Activated effector memory CD4-positive, alpha-beta T cell treated with anti-CD3 and anti-CD28 coated beads, Interleukin-2, amount 50 U/mL, for 16 hours (primary cell): Measurements from ENCODE around the gene ANKRD12.
"Not testable (repeated sequence)": the region's sequence is repeated elsewhere in the genome, so short reads cannot be mapped to it uniquely, and the experiment has no call there.

Experiments
- DNase-seq: peaks from one replicate; pipeline ENCODE4 v3.0.0-alpha.2; 2020

Gene ANKRD12

DNA sequence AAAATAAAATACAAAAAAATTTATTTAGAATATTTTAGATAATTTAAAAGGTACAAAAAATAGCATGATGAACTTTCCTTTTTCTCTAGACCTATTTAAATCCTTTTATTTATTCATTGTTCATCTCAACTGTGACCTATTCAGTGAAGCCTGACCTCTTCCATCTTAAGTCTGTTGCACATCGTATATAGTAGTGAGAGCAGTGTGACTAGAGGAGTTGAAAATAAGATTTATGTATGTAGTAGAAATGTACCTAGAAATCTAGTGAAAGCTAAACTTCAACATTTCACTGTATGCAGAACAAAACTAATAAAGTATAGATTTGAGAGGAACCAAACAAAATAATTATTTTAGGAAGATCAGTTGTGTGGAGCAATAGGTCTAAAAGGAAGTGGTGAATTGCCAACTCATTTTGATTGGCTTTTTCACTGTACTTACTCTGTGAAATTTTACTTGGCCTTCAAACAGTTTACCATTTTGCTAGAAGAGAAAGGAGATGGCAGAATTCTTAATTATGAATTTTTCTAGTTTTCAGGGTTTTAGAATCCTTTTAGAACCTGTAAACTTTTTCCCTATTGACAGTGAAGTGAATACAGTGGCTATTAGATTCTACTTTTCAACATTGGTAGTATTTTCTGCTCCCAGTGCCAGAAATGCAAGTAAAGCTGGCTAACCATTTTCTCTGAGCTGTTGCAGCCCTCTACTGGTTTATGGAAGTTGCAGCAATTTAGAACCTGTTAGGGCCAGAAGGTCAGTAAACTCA, 11.0 kb downstream of the ANKRD12 start:
- DNase-seq = no peak

DNA sequence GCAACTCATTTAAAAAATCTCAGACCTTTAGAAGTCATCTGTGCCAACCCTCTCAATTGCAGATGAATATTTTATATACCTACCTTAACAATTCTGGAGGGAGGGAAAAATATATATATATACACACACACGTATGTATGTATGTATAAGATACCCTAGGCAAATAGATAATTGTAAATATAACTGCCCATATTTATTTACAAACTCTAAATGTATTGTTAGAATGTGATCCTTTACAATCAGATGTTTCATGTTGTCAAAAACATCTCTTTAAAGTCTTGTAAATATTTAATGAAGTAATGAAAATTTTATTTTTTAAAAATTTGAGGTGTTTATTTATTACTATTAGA, 11.6 kb downstream of the ANKRD12 start:
- no peak for DNase-seq

DNA sequence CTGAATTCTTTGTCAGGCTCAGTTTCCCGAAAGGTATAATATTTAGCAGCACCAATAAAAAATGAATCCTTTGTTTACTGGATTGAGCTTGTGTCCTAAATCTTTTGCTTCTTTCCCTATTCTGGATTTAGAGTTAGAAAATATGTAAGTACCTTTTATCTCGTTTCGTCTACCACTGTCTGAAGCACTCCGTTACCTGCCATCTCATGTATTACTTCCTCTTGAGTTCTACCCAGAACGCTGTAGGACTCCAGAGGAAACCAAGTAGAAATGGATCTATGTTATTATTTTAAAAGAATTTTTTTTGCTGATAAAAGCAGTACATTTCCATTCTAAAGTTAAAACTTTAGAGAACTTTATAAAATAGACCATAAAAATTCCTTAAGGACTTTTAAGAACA, 13.5 kb downstream of the ANKRD12 start:
- no peak for DNase-seq

DNA sequence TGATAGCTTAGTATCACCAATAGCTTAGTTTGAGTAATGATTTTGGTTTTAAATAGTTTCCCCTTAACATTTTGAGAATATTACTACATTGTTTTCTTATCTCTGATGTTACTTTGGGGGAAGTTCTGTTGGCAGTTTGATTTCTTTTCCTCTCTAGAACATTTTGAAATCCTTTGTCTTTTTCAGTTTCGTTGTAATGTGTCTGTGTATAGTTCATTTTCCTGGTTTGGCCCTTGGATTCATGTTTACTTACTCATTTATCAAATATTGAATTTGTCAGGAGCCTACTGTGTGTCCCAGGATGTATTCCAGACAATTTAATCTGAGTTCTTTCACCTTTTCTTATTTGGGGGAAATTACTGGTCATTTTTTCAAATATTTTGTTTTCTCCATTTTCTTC, 16.7 kb downstream of the ANKRD12 start:
- DNase-seq = no peak

DNA sequence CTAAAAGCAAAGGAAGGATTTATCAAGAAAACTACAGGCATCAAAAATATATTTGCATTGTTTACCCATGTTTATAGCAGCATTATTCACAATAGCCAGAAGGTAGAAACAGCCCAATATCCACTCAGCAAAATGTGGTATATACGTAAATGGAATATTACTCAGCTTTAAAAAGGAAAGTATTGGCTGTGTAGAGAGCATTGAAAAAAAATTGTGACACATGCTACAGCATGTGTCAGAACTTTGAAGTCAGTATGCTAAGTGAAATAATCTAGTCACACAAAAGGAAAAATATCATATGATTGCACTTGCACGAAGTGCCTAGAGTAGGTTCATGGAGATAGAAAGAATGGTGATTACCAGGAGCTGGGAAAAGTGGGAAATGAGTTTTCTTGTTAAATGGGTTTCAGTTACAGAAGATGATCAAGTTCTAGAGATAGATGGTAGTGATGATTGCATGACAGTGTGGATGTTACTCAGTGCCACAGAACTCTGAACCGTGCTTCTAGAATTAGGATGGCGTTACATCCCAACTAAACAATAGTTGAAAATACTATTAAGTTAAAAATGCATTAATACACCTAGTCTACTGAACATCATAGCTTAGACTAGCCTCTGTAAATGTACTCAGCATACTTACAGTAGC, 20.1 kb downstream of the ANKRD12 start:
- no peak for DNase-seq

DNA sequence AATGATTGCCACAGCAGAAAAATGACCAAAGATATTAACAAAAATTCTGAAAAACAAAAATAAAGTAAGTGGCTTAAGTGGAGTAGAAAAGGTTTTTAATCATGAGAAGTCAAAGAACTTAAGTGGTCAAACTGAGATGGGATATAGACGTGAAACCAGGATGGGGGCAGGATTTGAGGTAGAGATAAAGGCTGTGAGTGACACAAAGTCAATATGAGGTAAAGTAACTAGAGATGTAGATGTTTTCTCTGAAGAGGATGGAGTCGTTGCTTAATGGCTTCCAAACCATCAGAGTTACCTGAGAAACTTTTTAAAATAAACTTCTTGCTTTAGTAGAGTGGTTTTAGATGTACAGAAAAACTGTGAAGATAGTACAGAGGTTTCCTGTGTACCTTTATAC, 21.2 kb downstream of the ANKRD12 start:
- DNase-seq = no peak

DNA sequence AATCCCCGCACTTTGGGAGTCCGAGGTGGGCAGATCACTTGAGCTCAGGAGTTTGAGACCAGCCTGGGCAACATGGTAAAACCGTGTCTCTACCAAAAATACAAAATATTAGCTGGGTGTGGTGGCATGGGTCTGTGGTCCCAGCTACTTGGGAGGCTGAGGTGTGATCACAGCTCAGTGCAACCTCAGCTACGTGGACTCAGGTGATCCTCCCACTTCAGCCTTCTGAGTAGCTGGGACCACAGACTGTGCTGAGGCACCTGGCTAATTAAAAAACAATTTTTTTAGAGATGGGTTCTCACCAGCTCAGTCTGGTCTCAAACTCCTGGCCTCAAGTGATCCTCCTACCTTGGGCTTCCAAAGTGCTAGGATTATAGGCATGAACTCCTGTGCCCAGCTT, 23.4 kb downstream of the ANKRD12 start:
- no peak for DNase-seq

DNA sequence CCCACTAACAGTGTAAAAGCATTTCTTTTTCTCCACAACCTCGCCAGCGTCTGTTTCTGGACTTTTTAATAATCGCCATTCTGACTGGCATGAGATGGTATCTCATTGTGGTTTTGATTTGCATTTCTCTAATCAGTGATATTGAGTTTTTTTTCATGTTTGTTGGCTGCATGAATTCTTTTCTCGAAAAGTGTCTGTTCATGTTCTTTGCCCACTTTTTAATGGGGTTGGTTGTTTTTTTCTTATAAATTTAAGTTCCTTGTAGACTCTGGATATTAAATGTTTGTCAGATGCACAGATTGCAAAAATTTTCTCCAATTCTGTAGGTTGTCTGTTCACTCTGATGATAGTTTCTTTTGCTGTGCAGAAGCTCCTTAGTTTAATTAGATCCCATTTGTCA, 26.1 kb downstream of the ANKRD12 start:
- DNase-seq = not testable (repeated sequence)

DNA sequence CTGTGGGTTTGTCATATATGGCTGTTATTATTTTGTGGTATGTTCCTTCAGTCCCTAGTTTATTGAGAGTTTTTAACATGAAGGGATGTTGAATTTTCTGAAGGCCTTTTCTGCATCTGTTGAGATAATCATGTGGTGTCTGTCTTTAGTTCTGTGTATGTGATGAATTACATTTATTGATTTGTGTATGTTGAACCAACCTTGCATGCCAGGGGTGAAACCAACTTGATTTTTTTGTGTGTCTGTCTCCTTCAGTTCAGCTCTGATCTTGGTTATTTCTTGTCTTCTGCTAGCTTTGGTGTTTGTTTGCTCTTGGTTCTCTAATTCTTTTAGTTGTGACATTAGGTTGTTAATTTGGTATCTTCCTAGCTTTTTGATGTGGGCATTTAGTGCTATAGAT, 27.6 kb downstream of the ANKRD12 start:
- DNase-seq = not testable (repeated sequence)

DNA sequence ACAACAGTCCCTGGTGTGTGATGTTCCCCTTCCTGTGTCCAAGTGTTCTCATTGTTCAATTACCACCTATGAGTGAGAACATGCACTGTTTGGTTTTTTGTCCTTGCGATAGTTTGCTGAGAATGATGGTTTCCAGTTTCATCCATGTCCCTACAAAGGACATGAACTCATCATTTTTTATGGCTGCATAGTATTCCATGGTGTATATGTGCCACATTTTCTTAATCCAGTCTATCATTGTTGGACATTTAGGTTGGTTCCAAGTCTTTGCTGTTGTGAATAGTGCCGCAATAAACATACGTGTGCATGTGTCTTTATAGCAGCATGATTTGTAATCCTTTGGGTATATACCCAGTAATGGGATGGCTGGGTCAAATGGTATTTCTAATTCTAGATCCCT, 29.3 kb downstream of the ANKRD12 start:
- DNase-seq = not testable (repeated sequence)

DNA sequence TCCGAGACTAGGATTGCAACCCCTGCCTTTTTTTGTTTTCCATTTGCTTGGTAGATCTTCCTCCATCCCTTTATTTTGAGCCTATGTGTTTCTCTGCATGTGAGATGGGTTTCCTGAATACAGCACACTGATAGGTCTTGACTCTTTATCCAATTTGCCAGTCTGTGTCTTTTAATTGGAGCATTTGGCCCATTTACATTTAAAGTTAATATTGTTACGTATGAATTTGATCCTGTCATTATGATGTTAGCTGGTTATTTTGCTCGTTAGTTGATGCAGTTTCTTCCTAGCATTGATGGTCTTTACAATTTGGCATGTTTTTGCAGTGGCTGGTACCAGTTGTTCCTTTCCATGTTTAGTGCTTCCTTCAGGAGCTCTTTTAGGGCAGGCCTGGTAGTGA, 32.9 kb downstream of the ANKRD12 start:
- not testable (repeated sequence) for DNase-seq

DNA sequence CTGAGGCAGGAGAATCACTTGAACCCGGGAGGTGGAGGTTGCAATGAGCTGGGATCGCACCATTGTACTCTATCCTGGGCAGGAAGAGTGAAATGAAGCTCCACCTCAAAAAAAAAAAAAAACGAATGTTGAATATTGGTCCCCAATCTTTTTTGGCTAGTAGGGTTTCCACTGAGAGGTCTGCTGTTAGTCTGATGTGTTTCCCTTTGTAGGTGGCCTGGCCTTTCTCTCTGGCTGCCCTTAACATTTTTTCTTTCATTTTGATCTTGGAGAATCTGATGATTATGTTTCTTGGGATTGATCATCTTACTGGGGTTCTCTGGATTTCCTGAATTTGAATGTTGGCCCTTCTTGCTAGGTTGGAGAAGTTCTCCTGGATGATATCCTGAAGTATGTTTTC, 35.3 kb downstream of the ANKRD12 start:
- DNase-seq = not testable (repeated sequence)

DNA sequence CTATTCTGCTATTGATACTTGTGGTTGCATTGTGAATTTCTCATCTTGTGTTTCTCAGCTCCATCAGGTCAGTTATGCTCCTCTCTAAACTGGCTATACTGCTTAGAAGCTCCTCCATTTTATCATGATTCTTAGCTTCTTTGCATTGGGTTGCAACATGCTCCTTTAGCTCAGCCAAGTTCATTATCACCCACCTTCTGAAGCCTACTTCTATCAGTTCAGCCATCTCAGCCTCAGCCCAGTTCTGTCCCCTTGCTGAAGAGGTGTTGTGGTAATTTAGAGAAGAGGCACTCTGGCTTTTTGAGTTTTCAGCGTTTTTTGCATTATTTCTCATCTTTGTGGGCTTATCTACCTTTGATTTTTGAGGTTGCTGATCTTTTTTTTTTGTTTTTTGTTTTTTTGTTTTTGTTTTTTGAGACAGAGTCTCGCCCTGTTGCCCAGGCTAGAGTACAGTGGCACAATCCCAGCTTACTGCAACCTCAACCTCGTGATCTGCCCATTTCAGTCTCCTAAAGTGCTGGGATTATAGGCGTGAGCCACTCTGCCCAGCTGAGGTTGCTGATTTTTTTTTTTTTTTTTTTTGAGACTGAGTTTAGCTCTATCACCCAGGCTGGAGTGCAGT, 36.0 kb downstream of the ANKRD12 start:
- no peak for DNase-seq

DNA sequence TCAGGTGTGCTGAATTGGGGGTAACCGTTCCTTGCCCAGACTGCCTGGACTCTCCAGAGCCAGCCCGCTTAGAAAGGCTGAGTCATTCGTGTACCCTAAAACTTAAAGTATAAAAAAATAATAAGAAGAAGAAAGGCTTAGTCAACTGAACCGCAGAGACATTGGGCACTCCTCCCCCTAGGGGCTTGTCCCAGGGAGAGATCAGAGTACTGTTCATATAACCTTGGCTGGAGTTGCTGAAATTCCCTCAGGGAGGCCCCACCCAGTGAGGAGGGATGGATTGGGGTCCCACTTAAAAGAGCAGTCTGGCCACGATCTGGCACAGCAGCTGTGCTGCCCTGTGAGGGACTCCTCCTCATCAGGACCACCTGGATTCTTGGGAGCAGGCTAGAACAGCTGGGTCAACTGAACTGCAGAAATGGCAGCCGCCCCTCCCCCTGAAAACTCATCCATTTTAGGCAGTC, 37.2 kb downstream of the ANKRD12 start:
- no peak for DNase-seq

DNA sequence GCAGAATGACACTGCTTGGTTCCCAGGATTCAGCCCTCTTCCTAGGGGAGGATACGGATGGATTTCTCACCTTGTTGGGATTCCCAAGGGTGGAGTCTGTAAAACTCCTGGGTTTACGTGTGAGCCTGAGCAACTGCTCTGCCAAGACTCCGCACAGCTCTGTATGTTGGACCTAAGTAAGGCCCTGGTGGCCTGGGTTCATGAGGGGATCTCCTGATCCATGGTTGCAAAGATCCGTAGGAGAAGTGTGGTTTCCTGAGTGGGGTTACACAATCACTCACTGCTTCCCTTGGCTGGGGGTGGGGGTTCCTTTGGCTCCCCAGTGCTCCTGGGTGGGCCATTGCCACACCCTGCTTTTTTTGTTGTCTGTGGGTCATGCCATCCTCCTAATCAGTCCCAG, 37.7 kb downstream of the ANKRD12 start:
- DNase-seq = no peak

DNA sequence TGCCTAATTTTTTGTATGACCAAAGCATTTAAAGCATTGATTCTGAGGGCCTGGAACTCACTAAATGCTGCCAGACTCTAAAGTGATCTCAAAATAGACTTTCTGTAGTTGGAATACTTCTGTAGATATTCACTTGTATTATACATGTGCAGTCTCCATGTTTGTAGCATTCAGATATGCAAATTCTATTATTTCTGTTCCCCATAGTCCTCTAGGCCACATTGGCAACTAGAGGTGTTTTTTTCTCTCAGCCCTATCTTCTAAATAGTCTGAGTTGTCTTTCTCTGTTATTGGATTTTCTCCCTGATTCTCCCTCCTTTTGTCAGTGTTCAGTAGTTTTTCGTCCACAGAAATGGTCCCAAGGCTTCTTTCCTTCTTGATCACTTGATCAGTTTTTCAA, 38.5 kb downstream of the ANKRD12 start:
- DNase-seq = no peak

DNA sequence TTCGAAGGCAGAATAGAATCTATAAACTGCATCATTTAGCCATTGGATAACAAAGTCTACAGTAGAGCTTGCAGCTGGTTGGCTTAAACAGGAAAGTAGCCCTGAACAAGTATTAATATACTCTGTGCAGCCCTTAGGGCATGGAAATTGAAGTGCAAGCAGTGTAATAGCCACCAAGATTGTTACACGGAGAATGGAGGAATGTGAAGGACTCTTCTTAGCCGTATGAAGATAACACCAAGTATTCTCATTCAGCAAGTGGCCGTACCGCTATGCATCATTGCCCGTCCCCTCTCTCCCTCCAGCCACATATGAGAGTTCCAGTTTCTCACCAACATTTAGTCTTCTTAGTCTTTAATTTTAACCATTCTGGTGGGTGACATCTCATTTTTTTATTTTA, 40.5 kb downstream of the ANKRD12 start:
- no peak for DNase-seq

DNA sequence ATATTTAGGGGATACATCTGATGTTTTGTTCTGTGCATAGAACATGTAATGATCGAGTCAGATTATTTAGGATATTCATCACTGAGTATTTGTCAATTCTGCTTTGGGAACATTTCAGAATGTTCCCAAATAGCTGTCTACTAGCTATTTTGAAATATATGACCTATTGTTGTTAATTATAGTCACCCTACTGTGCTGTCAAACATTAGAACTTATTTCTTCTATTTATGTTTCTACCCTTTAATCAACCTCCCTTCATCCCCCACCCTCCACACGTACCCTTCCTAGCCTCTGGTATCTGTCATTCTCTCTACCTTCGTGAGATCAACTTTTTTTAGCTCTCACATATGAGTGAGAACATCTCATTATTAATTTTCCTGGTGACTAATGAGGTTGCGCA, 40.9 kb downstream of the ANKRD12 start:
- DNase-seq = no peak

DNA sequence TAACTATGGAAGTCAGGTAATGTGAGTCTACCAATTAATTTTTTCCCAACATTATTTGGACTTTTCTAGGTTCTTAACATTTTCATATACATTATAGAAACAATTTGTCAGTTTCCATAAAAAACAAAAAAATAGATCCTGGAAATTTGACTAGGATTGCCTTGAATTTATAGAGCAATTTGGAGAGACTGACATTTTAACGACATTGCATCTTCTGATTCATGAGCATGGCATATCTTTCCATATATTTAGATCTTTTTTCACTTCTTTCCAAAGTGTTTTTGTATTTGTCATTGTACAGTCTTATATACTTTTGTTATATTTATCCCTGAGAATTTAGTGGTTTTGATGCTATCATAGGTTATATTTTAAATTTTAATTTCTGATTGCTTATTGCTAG, 42.0 kb downstream of the ANKRD12 start:
- DNase-seq = no peak

DNA sequence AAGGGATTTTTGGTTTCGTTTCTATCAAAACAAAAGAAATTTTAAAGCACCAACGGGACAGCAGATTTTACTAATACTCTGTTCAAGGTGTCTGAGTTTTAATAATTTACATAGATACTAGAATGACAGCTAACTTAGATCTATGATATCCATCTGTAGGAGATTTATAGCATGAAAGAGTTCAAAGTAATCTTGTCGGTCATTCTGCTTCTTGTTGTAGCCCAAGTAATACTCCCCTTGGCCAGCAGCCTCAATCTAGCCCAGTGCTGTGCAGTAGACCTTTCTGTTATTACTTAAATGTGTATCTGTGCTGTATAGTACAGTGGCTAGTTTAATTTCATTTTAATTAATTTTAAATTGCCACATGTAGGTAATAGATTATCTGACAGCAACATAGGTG, 44.7 kb downstream of the ANKRD12 start:
- no peak for DNase-seq

DNA sequence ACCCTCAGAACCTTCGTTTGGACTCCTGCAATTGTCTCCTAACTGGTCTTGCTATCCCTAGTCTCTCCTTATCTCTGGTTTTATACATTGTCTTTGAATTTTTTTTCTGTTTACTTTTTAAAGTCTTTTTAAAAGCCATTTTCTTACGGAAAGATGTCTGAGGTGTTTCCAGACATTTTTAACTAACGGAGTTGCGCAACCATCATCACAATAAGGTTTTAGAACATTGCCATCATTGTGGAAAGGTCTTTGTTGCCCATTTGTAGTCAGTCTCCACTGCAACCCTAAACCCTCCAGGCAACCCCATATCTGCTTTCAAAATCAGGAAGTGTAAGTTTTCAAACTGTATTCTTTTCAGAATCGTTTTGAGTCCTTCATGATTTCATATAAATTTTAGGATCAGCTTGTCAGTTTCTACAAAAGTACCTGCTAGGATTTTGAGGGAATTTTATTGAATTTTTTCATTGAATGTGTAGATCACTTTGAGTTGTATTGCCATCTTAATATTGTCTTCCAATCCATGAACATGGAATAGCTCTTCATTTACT, 46.3 kb downstream of the ANKRD12 start:
- DNase-seq = no peak

DNA sequence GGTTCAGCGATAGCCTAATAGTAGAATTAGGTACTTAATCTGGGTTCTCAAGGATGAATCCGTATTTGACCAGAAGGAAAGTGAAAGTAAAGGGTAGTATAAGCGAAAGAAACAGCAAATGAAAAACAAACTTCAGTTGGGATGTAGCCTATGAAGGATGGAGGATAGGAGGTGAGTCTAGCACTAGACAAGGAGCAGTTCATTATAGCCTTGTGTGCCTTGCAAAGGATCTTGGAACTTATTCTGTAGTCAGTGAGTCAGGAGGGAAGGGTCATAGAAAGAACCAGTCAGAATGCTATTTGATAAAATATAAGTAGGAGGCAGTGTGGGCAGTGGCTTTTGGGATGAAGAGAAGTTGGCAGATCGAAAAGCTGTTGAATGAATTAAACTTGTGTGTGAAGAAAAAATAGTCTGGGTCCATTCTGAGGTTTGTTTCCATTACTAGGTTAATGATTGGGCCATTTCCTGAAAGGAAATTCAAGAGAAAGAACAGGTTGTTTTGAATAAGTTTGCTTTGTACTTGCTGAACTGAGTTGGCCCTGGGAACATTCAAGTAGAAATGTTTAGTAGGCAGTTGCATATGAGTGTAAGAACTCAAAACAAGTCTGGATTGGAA, 48.5 kb downstream of the ANKRD12 start:
- DNase-seq = no peak

DNA sequence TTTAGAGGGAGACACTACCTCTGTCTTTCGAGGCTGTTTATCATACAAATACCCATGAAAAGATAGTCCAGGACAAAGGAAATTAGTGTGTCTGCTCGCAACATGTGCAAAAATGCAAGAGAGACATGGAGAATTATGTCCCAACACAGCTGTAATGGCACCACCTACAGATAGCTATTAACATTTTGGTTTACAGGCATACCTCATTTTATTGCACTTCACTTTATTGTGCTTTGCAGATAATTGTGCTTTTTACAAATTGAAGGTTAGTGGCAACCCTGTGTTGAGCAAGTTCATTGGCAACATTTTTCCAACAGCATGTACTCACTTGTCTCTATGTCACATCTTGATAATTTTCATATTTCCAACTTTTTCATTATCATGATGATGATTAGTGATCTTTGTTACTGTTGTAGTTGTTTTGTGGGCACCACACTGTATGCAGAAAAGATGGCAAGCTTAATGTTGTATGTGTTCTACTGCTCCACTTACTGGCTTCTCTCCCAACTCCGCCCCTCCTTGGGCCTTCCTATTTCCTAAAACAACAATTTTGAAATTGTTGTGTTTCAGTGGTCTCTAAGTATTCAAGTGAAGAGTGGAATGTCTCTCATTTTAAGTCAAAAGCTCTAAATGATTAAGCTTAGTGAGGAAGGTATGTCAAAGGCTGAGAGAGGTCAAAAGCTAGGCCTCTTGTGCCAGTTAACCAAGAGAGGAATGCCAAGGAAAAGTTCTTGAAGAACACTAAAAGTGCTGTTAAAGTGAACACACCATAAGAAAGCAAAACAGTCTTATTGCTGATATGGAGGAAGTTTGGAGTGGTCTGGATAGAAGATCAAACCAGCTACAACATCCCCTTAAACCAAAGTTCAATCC, 52.0 kb downstream of the ANKRD12 start:
- no peak for DNase-seq
